Keratinocyte (primary cell): ENCODE results near the gene BCO2.

ENCODE experiments used
- EZH2 ChIP-seq: IDR thresholded peaks from one replicate; pipeline ENCODE4 v1.6.1; 2012; ENCODE audit warnings: inconsistent platforms, mild to moderate bottlenecking, low read length, moderate library complexity
- TF ChIP-seq, protein P1 (sequence below), 3 experiments: IDR thresholded peaks in 1 of 3; conservative IDR thresholded peaks in 1 of 3; optimal IDR thresholded peaks in 1 of 3; 2 replicates in 2 of 3; 3 replicates in 1 of 3; pipeline versions ENCODE3 to v1.5.1; 2011; ENCODE audit warnings: low read length in 3 of 3, mild to moderate bottlenecking in 3 of 3, moderate library complexity in 2 of 3, control low read depth in 1 of 3, inconsistent platforms in 1 of 3; ENCODE audit not compliant: insufficient read depth in 2 of 3; ENCODE audit errors: extremely low read depth in 1 of 3

DNA sequence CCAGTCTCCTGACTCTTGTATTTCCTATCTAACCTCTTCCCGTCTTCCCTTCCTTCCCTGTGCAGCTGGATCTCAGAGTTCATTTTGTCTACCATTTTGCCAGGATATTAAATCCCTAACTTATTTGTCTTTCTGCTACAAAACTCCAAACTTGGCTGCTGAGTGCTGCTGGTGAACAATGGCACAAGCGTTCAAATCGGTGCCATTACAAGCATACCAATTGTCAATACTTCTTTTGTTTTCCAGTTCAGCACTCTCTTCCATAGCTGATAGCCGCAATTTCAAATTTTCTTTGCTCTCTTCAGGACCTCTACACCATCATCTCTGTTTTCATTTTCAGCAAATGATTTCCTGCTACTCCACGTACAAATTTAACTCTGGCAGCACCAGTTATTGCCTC is 24.8 kb upstream of the BCO2 start:
- TF ChIP-seq, protein P1, sequence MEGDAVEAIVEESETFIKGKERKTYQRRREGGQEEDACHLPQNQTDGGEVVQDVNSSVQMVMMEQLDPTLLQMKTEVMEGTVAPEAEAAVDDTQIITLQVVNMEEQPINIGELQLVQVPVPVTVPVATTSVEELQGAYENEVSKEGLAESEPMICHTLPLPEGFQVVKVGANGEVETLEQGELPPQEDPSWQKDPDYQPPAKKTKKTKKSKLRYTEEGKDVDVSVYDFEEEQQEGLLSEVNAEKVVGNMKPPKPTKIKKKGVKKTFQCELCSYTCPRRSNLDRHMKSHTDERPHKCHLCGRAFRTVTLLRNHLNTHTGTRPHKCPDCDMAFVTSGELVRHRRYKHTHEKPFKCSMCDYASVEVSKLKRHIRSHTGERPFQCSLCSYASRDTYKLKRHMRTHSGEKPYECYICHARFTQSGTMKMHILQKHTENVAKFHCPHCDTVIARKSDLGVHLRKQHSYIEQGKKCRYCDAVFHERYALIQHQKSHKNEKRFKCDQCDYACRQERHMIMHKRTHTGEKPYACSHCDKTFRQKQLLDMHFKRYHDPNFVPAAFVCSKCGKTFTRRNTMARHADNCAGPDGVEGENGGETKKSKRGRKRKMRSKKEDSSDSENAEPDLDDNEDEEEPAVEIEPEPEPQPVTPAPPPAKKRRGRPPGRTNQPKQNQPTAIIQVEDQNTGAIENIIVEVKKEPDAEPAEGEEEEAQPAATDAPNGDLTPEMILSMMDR (optimal IDR thresholded peaks at IDR 0.05 in 1 of 3, IDR thresholded peaks at IDR 0.05 in 1 of 3, conservative IDR thresholded peaks at IDR 0.05 in 1 of 3; ENCODE audit: extremely low read depth in 1 of 3, insufficient read depth in 2 of 3, low read length in 3 of 3), result no peak
- TF ChIP-seq EZH2, result no peak
